GM10266 (cell line): ENCODE results near the gene NAGA.

Experiments
- DNase-seq: peaks from one replicate; pipeline ENCODE4 v3.0.0; 2012; ENCODE audit errors: extremely low spot score
- TF ChIP-seq, protein P1 (sequence below): IDR thresholded peaks from 2 replicates; pipeline ENCODE4 v1.5.1; 2012; ENCODE audit warnings: mild to moderate bottlenecking, low read depth; ENCODE audit not compliant: control insufficient read depth, insufficient read depth; ENCODE audit errors: missing control alignments

NAGA gene

DNA sequence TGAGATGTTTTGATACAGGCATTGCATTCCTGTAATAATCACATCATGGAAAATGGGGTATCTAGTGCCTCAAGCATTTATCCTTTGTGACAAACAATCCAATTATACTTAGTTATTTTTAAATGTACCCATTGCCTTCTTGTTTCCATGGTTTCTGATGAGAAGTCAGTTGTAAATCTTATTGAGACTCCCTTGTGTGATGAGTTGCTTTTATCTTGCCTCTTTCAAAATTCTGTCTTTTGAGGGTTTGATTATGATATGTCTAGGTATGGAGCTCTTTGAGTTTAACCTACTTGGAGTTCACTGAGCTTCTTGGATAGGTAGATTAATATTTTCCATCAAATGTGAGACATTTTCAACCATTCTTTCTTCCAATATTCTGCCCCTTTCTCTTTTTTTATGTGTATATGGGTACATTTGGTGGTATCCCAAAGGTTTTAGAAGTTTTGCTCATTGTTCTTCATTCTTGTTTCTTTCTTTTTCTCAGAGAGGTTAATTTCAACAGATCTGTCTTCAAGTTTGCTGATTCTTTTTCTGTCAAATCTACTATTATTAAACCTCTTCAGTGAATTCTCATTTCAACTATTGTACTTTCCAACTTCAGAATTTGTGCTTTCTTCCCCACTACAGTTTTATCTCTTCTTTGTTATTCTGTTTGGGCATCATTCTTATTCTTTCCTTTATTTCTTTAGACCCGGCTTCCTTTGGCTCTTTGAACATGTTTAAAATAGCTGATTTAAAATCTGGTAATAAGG, 13.7 kb downstream of the NAGA start:
- no peak for DNase-seq
- TF ChIP-seq, protein P1, sequence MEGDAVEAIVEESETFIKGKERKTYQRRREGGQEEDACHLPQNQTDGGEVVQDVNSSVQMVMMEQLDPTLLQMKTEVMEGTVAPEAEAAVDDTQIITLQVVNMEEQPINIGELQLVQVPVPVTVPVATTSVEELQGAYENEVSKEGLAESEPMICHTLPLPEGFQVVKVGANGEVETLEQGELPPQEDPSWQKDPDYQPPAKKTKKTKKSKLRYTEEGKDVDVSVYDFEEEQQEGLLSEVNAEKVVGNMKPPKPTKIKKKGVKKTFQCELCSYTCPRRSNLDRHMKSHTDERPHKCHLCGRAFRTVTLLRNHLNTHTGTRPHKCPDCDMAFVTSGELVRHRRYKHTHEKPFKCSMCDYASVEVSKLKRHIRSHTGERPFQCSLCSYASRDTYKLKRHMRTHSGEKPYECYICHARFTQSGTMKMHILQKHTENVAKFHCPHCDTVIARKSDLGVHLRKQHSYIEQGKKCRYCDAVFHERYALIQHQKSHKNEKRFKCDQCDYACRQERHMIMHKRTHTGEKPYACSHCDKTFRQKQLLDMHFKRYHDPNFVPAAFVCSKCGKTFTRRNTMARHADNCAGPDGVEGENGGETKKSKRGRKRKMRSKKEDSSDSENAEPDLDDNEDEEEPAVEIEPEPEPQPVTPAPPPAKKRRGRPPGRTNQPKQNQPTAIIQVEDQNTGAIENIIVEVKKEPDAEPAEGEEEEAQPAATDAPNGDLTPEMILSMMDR = no peak

DNA sequence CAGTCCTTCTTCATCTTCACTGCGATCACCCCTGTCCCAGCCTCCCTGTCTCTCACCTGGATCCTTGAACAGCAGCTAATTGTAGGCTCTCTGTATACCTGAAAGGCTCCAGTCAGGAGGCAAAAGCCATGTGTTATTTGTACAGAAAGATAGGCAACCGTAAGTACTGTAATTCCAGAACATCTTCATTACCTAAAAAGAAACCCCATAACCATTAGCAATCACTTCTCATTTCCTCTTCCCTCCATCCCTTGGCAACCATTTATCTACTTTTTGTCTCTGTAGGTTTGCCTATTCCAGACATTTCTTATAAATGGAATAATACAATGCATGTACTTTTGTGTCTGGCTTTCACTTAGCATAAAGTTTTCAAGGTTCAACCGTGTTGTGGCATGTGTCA, 17.8 kb downstream of the NAGA start:
- no peak for DNase-seq
- TF ChIP-seq, protein P1 = no peak

DNA sequence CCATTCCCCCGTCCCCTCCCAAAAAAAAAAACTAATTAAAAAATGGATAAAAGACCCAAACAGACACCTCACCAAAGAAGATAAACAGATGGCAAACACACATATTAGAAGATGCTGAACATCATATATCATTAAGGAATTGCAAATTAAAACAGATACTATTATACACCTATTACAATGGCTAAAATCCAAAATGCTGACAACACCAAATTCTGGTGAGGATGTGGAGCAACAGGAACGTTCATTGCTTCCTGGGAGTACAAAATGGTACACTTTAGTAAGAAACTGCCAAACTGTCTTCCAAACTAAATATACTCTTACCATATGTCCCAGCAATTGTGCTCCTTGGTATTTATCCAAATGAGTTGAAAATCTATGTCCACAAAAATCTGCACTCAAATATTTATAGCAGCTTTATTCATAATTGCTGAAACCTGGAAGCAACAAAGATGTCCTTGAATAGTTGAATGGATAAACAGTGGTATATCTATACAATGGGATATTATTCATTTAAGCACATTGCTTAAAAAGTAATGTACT, 19.9 kb downstream of the NAGA start:
- TF ChIP-seq, protein P1 = no peak
- DNase-seq = no peak

DNA sequence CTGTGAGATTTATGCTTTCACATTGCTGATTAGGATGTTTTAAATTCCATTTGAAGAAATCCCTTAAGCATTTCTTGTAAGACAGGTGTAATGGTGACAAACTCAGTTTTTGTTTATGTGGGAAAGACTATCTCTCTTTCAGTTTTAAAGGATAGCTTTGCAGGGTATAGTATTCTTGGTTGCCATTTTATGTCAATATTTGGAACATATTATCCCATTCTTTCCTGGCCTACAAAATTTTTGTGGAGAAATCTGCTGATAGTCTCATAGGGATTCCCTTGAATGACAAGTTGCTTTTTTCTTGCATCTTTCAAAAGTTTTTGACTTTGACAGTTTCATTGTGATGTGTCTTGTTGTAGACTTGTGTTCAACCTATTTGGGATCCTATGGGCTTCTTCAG, 28.8 kb downstream of the NAGA start:
- TF ChIP-seq, protein P1 = no peak

DNA sequence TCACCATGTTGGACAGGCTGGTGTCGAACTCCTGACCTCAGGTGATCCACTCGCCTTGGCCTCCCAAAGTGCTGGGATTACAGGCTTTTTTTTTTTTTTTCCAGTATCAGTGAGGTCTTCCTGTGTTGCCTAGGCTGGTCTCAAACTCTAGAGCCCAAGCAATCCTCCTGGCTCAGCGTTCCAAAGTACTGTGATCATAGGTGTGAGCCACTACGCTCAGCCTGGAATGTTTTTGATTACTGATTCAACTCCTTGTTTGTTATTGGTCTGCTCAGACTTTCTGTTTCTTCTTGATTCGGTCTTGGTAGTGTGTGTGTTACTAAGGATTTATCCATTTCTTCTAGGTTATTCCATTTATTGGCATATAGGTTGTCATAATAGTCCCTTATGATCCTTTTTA, 31.3 kb downstream of the NAGA start:
- TF ChIP-seq, protein P1 = no peak
- DNase-seq = no peak

More for the DNA sequence above, 28.8 kb downstream of the NAGA start:
- no peak for DNase-seq

DNA sequence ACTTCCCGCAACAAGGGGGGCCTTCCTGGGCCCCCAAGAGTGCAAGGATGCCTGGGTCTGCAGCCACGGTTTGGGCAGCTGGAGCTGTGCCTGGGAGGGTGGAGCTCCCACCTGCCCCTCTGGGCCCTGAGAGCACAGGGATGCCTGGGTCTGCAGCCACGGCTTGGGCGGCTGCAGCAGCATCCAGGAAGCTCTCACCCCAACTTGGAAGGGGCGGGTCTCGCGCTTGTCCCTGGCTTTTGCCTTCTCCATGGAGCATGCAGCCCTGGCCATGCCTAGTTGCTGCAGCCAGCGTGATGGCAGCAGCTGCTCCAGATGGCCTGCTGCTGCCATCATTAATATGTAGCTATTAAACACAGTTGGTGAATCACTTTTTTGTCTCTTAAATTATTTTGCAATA, 35.4 kb downstream of the NAGA start:
- TF ChIP-seq, protein P1 = no peak
- DNase-seq = no peak
